ENCODE data around the gene ERN1. TPM values are rescaled to one million over a fixed set of nuclear protein-coding genes. Genes with fewer than 3 reads are reported as not detected.

Gene ERN1
- total RNA-seq, 2 donors from 2014 or later: 9.0 to 13.7 TPM

- Histone ChIP-seq H3K27ac (ENCODE audit: low read depth, low read length) (no peak overlapping the region), H3K4me3 (ENCODE audit: low read length) (no peak overlapping the region), H3K27me3 (ENCODE audit: control insufficient read depth, insufficient read depth, low read length, poor library complexity, severe bottlenecking) (no peaks in the 10 kb centered on the region), H3K4me1 (ENCODE audit: control insufficient read depth, insufficient read depth, low read length) (no peaks in the 10 kb centered on the region), H3K36me3 (ENCODE audit: control insufficient read depth, insufficient read depth, low read length) (no peaks in the 10 kb centered on the region), H3K9ac (ENCODE audit: extremely low read depth, low read length, poor library complexity, severe bottlenecking) (no peak overlapping the region), H3K9me3 (ENCODE audit: control insufficient read depth, low read length) (no peaks in the 10 kb centered on the region)
- Mint-ChIP-seq H3K27me3 (ENCODE audit: insufficient read depth) (no peaks in the 10 kb centered on the region), H3K4me1 (no peaks in the 10 kb centered on the region), H3K27ac (no peak overlapping the region), H3K9me3 (no peaks in the 10 kb centered on the region), H3K36me3 (ENCODE audit: low read depth) (no peaks in the 10 kb centered on the region), H3K4me3 (no peak overlapping the region)
- no peak for DNase-seq
- no peak for TF ChIP-seq CTCF (conservative IDR thresholded peaks at IDR 0.05)
- 84 to 91% methylated on average over 3 to 6 of the region's 6 CpGs for WGBS, 2 experiments (ENCODE audit: insufficient coverage in 1 of 2, insufficient read length in 1 of 2)
These were observed 9.6 kb upstream of the ERN1 start for GRCh38 chr17:64139542-64139941.

GRCh38 chr17:64138441-64138840 lies 8.5 kb upstream of the ERN1 start:
- H3K4me1 Mint-ChIP-seq: no peaks in the 10 kb centered on the region
- no peaks in the 10 kb centered on the region for H3K27me3 Mint-ChIP-seq (ENCODE audit: insufficient read depth)
- DNase-seq: no peak
- Histone ChIP-seq H3K9me3 (ENCODE audit: control insufficient read depth, low read length) (no peaks in the 10 kb centered on the region), H3K36me3 (ENCODE audit: control insufficient read depth, insufficient read depth, low read length) (no peaks in the 10 kb centered on the region), H3K27ac (ENCODE audit: low read depth, low read length) (no peak overlapping the region), H3K4me1 (ENCODE audit: control insufficient read depth, insufficient read depth, low read length) (no peaks in the 10 kb centered on the region), H3K9ac (ENCODE audit: extremely low read depth, low read length, poor library complexity, severe bottlenecking) (no peak overlapping the region), H3K27me3 (ENCODE audit: control insufficient read depth, insufficient read depth, low read length, poor library complexity, severe bottlenecking) (no peaks in the 10 kb centered on the region), H3K4me3 (ENCODE audit: low read length) (no peak overlapping the region)
- no peak overlapping the region for H3K4me3 Mint-ChIP-seq
- WGBS, 2 experiments (ENCODE audit: insufficient coverage in 1 of 2, insufficient read length in 1 of 2): 92 to 100% methylated on average over 1 to 2 of the region's 2 CpGs
- no peak for TF ChIP-seq CTCF (conservative IDR thresholded peaks at IDR 0.05)
- no peaks in the 10 kb centered on the region for H3K9me3 Mint-ChIP-seq
- no peaks in the 10 kb centered on the region for H3K36me3 Mint-ChIP-seq (ENCODE audit: low read depth)
- H3K27ac Mint-ChIP-seq: no peak overlapping the region

GRCh38 chr17:64135000-64135399 lies 5.1 kb upstream of the ERN1 start:
- Histone ChIP-seq H3K27ac (ENCODE audit: low read depth, low read length) (no peak overlapping the region), H3K9ac (ENCODE audit: extremely low read depth, low read length, poor library complexity, severe bottlenecking) (no peak overlapping the region), H3K4me3 (ENCODE audit: low read length) (no peak overlapping the region), H3K9me3 (ENCODE audit: control insufficient read depth, low read length) (no peaks in the 10 kb centered on the region), H3K36me3 (ENCODE audit: control insufficient read depth, insufficient read depth, low read length) (no peaks in the 10 kb centered on the region), H3K4me1 (ENCODE audit: control insufficient read depth, insufficient read depth, low read length) (no peaks in the 10 kb centered on the region), H3K27me3 (ENCODE audit: control insufficient read depth, insufficient read depth, low read length, poor library complexity, severe bottlenecking) (peaks cover 16% of the 10 kb centered on the region)
- no peak overlapping the region for H3K4me3 Mint-ChIP-seq
- no peaks in the 10 kb centered on the region for H3K9me3 Mint-ChIP-seq
- H3K27me3 Mint-ChIP-seq (ENCODE audit: insufficient read depth): peaks cover 19% of the 10 kb centered on the region
- no peak overlapping the region for H3K27ac Mint-ChIP-seq
- no peaks in the 10 kb centered on the region for H3K36me3 Mint-ChIP-seq (ENCODE audit: low read depth)
- WGBS, 2 experiments (ENCODE audit: insufficient coverage in 1 of 2, insufficient read length in 1 of 2): 78 to 84% methylated on average over 5 to 6 of the region's 6 CpGs
- DNase-seq: peak; percentile 22
- no peaks in the 10 kb centered on the region for H3K4me1 Mint-ChIP-seq
- TF ChIP-seq CTCF (conservative IDR thresholded peaks at IDR 0.05): no peak
